GM20431 (cell line): ENCODE results near the gene WDR13.
"Not testable (repeated sequence)": the region's sequence is repeated elsewhere in the genome, so short reads cannot be mapped to it uniquely, and the experiment has no call there.

Source experiments
- in situ Hi-C: fragments of 300-500 bp; cut with MseI, MboI; formaldehyde crosslinking; loops from one replicate; pipeline ENCODE4 v1.15.0; 2020; ENCODE audit warnings: low sequenced_read_pairs; ENCODE audit not compliant: unreplicated experiment

Gene WDR13

GRCh38 chrX:48597353-48598264 is at the start of gene WDR13:
TSS of gene WDR13 (plus strand) at chrX:48597492. CDS start at chrX:48597997, 505 bp downstream.
- in situ Hi-C loops, result no loop called here

- in situ Hi-C loops, result no loop called here
Observed at GRCh38 chrX:48548871-48549270, 48.4 kb upstream of the WDR13 start.

DNA sequence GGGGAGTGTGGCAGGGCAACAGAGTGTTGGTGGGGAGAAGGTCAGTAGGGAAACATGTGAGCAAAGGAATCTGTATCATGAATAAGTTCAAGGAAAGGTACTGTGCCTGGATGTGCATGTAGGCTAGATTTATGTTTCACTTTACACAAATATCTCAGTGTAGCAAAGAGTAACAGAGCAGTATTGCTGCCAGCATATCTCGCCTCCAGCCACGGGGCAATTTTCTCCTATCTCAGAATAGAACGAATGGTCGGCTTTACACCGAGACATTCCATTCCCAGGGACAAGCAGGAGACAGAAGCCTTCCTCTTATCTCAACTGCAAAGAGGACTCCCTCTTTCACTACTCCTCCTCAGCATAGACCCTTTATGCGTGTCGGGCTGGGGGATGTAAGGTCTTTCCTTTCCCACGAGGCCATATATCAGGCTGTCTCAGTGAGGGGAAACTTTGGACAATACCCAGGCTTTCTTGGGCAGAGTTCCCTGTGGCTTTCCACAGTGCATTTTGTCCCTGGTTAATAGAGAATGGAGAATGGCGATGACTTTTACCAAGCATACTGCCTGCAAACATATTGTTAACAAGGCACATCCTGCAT is 41.5 kb upstream of the WDR13 start:
- in situ Hi-C loops, result not testable (repeated sequence)

DNA sequence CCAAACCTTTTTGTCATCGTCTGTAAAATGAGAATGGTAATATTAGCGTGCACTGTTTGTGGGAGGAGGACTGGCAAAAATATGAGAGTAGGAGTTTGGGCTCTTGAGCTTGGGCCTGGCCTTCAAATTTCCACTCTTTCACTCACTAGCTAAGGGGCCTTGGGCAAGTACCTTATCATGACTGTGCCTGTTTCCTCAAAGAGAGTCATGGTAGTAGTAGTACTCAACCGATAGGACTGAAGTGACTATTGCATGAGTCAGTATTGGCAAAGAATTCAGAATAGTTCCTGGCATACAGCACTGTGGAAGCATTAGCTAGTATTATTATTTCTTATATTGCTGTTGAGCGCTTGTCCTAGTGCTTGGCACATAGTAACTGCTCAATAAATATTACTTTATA is 39.0 kb upstream of the WDR13 start:
- in situ Hi-C loops, result no loop called here

- in situ Hi-C loops, result no loop called here
Observed at GRCh38 chrX:48559636-48560035, 37.7 kb upstream of the WDR13 start.

- in situ Hi-C loops, result no loop called here
Observed at GRCh38 chrX:48560056-48560455, 37.2 kb upstream of the WDR13 start.

DNA sequence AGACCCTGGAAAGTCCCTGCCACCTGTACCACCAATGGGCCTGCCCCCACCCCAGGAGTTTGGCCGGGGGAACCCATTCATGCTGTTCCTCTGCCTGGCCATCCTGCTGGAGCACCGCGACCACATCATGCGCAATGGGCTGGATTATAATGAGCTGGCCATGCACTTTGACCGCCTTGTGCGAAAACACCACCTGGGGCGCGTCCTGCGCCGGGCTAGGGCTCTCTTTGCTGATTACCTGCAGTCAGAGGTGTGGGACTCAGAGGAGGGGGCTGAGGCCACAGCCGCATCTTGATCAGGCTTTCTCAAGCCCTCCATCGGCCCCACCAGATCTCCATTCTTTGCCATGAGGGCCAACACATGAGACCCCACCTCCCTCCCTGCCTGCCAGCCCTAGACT is 36.6 kb upstream of the WDR13 start:
- in situ Hi-C loops, result no loop called here

- in situ Hi-C loops, result no loop called here
Observed at GRCh38 chrX:48569958-48570357, 27.3 kb upstream of the WDR13 start.

DNA sequence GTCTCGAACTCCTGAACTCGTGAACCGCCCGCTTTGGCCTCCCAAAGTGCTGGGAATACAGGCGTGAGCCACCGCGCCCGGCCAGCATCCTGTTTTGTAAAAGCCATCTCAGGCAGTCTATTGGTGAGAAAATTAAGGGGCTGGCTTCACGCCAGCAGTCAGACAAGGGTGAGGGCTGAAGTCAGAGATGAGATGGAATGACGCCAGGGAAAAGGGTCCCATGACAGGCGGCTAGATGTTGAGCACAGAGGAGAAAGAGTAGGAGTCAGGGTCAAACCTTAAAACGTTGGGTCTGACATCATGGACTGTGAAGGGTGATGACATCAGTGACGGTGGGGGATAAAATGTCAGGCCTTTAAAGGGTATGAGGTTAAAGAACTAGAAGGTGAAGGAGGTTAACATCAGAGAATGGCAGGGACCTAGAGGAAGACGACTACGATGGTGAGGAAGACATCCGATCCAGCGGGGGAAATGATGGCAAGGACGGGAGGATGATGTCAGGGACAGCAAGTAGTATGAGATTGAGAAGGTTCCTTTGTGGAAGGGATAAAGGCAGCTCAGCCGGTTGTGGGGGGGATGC is 23.5 kb upstream of the WDR13 start:
- in situ Hi-C loops, result no loop called here

DNA sequence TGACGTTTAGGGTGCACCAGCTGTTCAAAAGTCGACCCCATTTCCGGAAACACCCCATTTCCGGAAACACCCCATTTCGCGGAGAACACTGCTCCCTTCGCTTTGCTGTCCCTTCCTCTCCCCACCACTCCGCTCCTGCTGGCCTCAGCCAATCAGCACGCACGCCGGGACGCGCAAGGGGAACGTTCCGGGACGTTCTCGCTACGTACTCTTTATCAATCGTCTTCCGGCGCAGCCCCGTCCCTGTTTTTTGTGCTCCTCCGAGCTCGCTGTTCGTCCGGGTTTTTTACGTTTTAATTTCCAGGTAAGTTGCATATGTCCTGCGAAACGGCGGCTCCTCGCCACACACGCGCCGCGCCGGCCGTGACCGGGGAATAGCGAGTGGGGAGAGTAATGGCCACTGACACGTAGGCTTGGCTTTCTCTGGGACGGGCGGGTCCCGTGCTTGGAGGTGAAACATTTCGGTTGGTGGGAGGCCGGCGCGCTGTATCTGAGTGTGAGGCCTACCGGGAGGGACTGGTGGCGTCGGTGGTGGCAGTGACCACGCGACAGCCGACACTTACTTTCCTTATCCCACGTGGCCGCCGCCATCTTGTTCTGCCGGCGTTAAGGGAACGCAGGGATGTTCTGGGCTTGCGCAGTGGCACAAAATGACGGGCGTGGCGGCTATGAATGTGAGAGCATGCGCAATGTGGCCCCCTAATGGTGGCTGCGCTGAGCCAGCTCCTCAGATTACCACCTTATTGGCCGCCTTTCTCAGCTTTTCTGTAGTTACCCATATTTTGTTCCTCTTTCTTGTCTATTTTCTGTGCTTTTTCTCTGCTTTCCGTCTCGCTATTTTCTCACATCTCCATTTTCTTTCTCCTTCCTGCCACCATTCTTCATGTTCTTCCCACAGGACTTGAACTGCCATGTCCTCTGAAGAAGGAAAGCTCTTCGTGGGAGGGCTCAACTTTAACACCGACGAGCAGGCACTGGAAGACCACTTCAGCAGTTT is 22.7 kb upstream of the WDR13 start, which contains the start of gene RBM3:
TSS of gene RBM3 (plus strand) at position 215 of the 997 bp plus-strand sequence. CDS start at position 912, 697 bp downstream.
- in situ Hi-C loops, result no loop called here

DNA sequence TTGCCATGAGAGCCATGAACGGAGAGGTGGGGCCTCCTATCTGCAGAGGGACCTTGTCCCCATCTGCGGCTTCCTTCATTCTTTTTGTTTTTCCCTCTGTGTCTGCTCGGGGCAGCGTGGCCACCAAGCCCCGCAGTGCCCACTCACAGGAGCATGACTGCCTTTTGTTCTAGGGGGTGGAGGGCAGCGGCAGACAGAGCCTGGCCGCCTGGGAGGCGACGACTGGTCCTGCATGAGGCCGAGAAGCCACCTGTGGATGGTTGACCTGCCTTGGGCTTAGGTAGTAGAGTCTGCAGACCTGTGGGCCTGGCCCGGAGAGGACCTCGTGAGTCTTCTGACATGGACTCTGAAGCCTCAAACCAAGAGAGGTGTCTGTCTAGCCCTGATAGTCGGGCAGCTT is 21.6 kb upstream of the WDR13 start:
- in situ Hi-C loops, result no loop called here

DNA sequence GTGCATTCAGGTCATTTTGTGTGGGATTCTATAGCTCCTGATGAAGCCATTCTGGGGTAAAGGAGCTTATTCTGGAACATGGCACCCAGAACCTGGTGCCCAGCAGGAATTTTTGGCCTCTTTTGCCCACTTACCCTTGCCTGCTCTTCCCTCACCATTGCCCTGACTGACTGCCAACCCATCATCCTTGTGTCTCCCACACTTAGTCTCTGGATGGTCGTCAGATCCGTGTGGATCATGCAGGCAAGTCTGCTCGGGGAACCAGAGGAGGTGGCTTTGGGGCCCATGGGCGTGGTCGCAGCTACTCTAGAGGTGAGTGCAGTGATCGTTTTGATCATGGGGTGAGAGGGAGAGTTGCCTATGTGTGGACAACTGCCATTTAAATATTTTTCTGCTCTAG is 21.2 kb upstream of the WDR13 start:
- in situ Hi-C loops, result no loop called here

GRCh38 chrX:48578661-48579128 is 18.6 kb upstream of the WDR13 start:
- in situ Hi-C loops, result no loop called here

- in situ Hi-C loops, result no loop called here
Observed at GRCh38 chrX:48579259-48579658, 18.0 kb upstream of the WDR13 start.

DNA sequence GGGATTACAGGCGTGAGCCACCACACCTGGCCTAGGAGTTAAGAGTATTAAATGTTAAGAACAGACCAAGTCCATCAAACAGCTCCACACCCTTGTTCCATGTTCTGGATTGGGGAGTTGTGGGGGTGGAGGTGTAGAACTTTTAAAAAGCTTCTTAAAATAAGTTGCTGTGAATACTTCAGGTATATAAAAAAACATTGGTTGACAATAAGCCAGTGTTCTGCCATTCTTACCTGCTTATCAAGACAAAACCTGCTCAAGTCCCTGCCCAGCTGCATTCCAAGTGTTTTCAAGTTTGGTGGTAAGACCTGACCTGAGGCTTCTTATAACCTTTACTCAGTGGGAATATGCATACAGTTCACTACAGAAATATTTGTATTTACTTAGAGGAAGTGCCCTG is 16.6 kb upstream of the WDR13 start:
- in situ Hi-C loops, result no loop called here

DNA sequence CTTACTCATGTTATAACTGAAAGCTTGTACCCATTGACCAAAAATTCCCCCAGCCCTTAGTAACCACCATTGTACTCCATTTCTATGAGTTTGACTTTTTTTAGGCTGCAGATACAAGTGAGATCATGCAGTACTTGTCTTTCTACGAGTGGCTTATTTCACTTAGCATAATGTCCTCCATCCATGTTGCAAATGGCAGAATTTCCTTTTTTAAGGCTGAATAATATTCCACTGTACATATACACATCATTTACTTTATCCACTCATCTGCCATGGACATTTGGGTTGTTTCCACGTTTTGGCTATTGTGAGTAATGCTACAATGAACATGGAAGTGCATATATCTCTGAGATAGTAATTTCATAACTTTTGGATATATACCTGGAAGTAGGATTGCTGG is 12.6 kb upstream of the WDR13 start:
- in situ Hi-C loops, result no loop called here

- in situ Hi-C loops, result no loop called here
Observed at GRCh38 chrX:48589482-48590162, 7.7 kb upstream of the WDR13 start.

DNA sequence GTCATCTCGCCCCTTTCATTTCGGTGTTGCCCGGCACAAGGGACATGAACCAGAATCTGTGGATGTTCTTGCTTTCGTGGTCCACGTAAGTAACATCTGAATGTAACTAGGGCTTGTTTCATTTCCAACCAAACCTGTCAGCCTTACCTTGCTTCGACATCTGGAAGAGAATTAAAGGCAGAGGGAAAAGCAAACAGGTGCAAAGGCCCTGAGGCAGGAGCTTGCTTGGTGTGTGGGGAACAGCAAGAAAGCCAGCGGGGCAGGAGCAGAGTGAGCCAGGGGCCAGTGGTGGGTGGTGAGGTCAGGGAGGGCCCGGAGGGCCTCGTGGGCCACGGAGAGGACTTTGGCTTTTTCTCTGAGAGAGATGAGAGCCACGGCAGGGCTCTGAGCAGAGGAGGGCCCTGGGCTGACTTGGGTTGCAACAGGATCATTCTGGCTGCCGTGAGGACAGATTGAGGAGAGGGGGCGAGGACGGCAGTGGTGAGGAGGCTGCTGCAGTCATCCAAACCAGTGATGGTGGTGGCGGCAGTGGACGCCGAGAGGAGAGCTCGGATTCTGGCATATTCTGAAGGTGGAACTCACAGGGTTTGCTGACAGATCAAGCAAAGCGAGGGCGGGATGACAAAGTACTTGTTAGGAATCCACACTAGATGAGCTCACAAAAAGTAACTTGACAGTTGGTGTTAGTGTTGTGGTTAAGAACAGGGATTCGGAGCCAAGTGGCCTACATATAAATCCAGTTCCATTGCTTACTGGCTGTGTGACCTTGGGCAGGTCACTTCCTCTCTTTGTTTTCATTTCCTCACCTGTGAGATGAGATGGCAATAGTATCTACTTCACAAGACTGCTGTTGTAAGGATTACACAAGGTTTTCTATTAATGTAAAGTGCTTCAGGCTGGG is 6.8 kb upstream of the WDR13 start:
- in situ Hi-C loops, result no loop called here
